ENCODE measurements around the gene EML1. TPM values are rescaled to one million over a fixed set of nuclear protein-coding genes. Genes with fewer than 3 reads are reported as not detected.

EML1 gene
- polyA plus RNA-seq, 1 donor from 2014 or later = 21.7 TPM

- Histone ChIP-seq H3K36me3 (ENCODE audit: insufficient read depth, low read length) (no peaks in the 10 kb centered on the region), H3K9ac (ENCODE audit: low read length) (no peak overlapping the region), H3K9me2 (ENCODE audit: insufficient read depth, low read length) (no peaks in the 10 kb centered on the region), H3K27me3 (ENCODE audit: insufficient read depth, low read depth, low read length) (no peaks in the 10 kb centered on the region), H3K9me3 (ENCODE audit: low read length) (no peaks in the 10 kb centered on the region), H2AFZ (ENCODE audit: low read depth, low read length) (no peak overlapping the region), H3K27ac (ENCODE audit: low read length) (no peak overlapping the region), H4K20me1 (ENCODE audit: insufficient read depth) (no peaks in the 10 kb centered on the region), H3F3A (ENCODE audit: insufficient read depth, low read length, poor library complexity, severe bottlenecking) (no peaks in the 10 kb centered on the region), H3K4me3 (ENCODE audit: low read length) (no peak overlapping the region), H3K79me2 (replicated peaks; ENCODE audit: insufficient read depth, low read length) (no peaks in the 10 kb centered on the region), H3K4me2 (ENCODE audit: low read length) (no peak overlapping the region)
- TF ChIP-seq, protein P1, sequence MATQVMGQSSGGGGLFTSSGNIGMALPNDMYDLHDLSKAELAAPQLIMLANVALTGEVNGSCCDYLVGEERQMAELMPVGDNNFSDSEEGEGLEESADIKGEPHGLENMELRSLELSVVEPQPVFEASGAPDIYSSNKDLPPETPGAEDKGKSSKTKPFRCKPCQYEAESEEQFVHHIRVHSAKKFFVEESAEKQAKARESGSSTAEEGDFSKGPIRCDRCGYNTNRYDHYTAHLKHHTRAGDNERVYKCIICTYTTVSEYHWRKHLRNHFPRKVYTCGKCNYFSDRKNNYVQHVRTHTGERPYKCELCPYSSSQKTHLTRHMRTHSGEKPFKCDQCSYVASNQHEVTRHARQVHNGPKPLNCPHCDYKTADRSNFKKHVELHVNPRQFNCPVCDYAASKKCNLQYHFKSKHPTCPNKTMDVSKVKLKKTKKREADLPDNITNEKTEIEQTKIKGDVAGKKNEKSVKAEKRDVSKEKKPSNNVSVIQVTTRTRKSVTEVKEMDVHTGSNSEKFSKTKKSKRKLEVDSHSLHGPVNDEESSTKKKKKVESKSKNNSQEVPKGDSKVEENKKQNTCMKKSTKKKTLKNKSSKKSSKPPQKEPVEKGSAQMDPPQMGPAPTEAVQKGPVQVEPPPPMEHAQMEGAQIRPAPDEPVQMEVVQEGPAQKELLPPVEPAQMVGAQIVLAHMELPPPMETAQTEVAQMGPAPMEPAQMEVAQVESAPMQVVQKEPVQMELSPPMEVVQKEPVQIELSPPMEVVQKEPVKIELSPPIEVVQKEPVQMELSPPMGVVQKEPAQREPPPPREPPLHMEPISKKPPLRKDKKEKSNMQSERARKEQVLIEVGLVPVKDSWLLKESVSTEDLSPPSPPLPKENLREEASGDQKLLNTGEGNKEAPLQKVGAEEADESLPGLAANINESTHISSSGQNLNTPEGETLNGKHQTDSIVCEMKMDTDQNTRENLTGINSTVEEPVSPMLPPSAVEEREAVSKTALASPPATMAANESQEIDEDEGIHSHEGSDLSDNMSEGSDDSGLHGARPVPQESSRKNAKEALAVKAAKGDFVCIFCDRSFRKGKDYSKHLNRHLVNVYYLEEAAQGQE (IDR thresholded peaks at IDR 0.05; ENCODE audit: borderline replicate concordance) = peak; percentile 77
- TF ChIP-seq RAD21 (conservative IDR thresholded peaks at IDR 0.05) = no peak
Observed at GRCh38 chr14:99871771-99872170, 78.6 kb downstream of the EML1 start.

- no peak for TF ChIP-seq MXI1 (conservative IDR thresholded peaks at IDR 0.05; ENCODE audit: poor library complexity, severe bottlenecking)
- TF ChIP-seq RAD21 (conservative IDR thresholded peaks at IDR 0.05) = no peak
- TF ChIP-seq TAF1 (IDR thresholded peaks at IDR 0.05; ENCODE audit: low read depth) = no peak
- TF ChIP-seq, protein P1 (IDR thresholded peaks at IDR 0.05; ENCODE audit: borderline replicate concordance) = no peak
- no peak for TF ChIP-seq POLR2AphosphoS5 (IDR thresholded peaks at IDR 0.05)
- TF ChIP-seq, protein P2, sequence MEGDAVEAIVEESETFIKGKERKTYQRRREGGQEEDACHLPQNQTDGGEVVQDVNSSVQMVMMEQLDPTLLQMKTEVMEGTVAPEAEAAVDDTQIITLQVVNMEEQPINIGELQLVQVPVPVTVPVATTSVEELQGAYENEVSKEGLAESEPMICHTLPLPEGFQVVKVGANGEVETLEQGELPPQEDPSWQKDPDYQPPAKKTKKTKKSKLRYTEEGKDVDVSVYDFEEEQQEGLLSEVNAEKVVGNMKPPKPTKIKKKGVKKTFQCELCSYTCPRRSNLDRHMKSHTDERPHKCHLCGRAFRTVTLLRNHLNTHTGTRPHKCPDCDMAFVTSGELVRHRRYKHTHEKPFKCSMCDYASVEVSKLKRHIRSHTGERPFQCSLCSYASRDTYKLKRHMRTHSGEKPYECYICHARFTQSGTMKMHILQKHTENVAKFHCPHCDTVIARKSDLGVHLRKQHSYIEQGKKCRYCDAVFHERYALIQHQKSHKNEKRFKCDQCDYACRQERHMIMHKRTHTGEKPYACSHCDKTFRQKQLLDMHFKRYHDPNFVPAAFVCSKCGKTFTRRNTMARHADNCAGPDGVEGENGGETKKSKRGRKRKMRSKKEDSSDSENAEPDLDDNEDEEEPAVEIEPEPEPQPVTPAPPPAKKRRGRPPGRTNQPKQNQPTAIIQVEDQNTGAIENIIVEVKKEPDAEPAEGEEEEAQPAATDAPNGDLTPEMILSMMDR (IDR thresholded peaks at IDR 0.05; ENCODE audit: poor library complexity, severe bottlenecking) = no peak
- TF ChIP-seq SMC3 (conservative IDR thresholded peaks at IDR 0.05; ENCODE audit: poor library complexity) = no peak
- TF ChIP-seq EZH2 (IDR thresholded peaks at IDR 0.05; ENCODE audit: borderline replicate concordance, insufficient read depth, low read length, poor library complexity, severe bottlenecking) = no peak
- Histone ChIP-seq H3F3A (ENCODE audit: insufficient read depth, low read length, poor library complexity, severe bottlenecking) (no peaks in the 10 kb centered on the region), H3K36me3 (ENCODE audit: insufficient read depth, low read length) (no peaks in the 10 kb centered on the region), H3K27me3 (ENCODE audit: insufficient read depth, low read depth, low read length) (no peaks in the 10 kb centered on the region), H3K4me3 (ENCODE audit: low read length) (no peak overlapping the region), H3K9me2 (ENCODE audit: insufficient read depth, low read length) (no peaks in the 10 kb centered on the region), H3K27ac (ENCODE audit: low read length) (no peak overlapping the region), H2AFZ (ENCODE audit: low read depth, low read length) (no peak overlapping the region), H3K4me2 (ENCODE audit: low read length) (no peak overlapping the region), H3K9me3 (ENCODE audit: low read length) (no peaks in the 10 kb centered on the region), H3K79me2 (replicated peaks; ENCODE audit: insufficient read depth, low read length) (no peaks in the 10 kb centered on the region), H3K9ac (ENCODE audit: low read length) (no peak overlapping the region), H4K20me1 (ENCODE audit: insufficient read depth) (no peaks in the 10 kb centered on the region)
Observed at GRCh38 chr14:99872786-99873440, 79.7 kb downstream of the EML1 start.

Measured in neural cell (in vitro differentiated cells).